ENCODE data around the gene NDE1.
"Not testable (repeated sequence)": the region's sequence is repeated elsewhere in the genome, so short reads cannot be mapped to it uniquely, and the experiment has no call there.

The NDE1 gene

GRCh38 chr16:15658149-15658548, 8.1 kb downstream of the NDE1 start:
- no peak overlapping the region for H3K9ac ChIP-seq (ENCODE audit: low read depth, low read length)
- H3K4me1 ChIP-seq (ENCODE audit: control insufficient read depth, insufficient read depth, low read length), result peaks cover 8% of the 10 kb centered on the region
- H3K9me3 ChIP-seq (replicated peaks; ENCODE audit: low read length), result no peaks in the 10 kb centered on the region
- H3K36me3 ChIP-seq (ENCODE audit: insufficient read depth, low read length), result peaks cover 19% of the 10 kb centered on the region
- H3K27me3 ChIP-seq (ENCODE audit: control insufficient read depth, insufficient read depth, low read length), result no peaks in the 10 kb centered on the region
- no peak overlapping the region for H3K4me2 ChIP-seq (ENCODE audit: low read length)
- H3K4me3 ChIP-seq (ENCODE audit: low read length), result no peak overlapping the region

- H3K9me3 ChIP-seq (replicated peaks; ENCODE audit: low read length), result no peaks in the 10 kb centered on the region
- H3K9ac ChIP-seq (ENCODE audit: low read depth, low read length), result no peak overlapping the region
- no peak overlapping the region for H3K4me3 ChIP-seq (ENCODE audit: low read length)
- H3K36me3 ChIP-seq (ENCODE audit: insufficient read depth, low read length), result peaks cover 19% of the 10 kb centered on the region
- H3K27me3 ChIP-seq (ENCODE audit: control insufficient read depth, insufficient read depth, low read length), result no peaks in the 10 kb centered on the region
- peaks cover 4% of the 10 kb centered on the region for H3K4me1 ChIP-seq (ENCODE audit: control insufficient read depth, insufficient read depth, low read length)
- H3K4me2 ChIP-seq (ENCODE audit: low read length), result no peak overlapping the region
These were observed 8.5 kb downstream of the NDE1 start for GRCh38 chr16:15658556-15658955.

DNA sequence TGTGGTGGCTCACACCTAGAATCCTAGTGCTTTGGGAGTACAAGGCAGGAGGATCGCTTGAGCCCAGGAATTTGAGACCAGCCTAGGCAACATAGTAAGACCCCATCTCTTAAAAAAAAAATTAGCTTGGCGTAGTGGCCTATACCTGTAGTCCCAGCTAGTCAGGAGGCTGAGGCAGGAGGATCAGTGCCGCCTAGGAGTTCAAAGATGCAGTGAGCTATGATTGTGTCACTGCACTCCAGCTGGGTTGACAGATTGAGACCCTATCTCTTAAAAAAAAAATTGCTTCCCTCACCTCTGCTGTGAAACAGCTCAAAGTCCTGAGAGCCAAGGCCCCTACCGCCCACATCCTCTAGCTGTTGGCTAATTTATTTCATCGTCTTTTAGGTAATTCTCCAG, 10.2 kb downstream of the NDE1 start:
- Histone ChIP-seq H3K9ac (ENCODE audit: low read depth, low read length) (no peak overlapping the region), H3K27me3 (ENCODE audit: control insufficient read depth, insufficient read depth, low read length) (no peaks in the 10 kb centered on the region), H3K4me3 (ENCODE audit: low read length) (no peak overlapping the region), H3K9me3 (replicated peaks; ENCODE audit: low read length) (no peaks in the 10 kb centered on the region), H3K36me3 (ENCODE audit: insufficient read depth, low read length) (peaks cover 20% of the 10 kb centered on the region), H3K4me2 (ENCODE audit: low read length) (no peak overlapping the region), H3K4me1 (ENCODE audit: control insufficient read depth, insufficient read depth, low read length) (no peaks in the 10 kb centered on the region)

DNA sequence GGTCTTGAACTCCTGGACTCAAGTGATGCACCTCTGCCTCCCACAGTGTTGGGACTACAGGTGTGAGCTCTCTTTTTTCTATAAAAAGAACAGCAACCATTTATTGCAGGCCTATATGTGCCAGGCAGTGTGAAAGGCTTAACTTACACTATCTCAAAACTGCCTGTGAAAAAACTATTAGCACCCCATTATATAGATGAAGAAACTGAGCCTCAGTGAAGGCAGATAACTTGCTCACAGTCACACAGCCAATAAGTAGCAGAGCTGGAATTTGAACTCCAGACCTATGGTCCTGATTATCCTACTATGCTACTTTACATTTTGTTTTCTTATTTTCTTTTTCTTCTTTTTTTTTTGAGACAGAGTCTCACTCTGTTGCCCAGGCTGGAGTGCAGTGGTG, 15.1 kb downstream of the NDE1 start:
- H3K27me3 ChIP-seq (ENCODE audit: control insufficient read depth, insufficient read depth, low read length), result no peaks in the 10 kb centered on the region
- peaks cover 4% of the 10 kb centered on the region for H3K4me1 ChIP-seq (ENCODE audit: control insufficient read depth, insufficient read depth, low read length)
- no peak overlapping the region for H3K4me3 ChIP-seq (ENCODE audit: low read length)
- H3K4me2 ChIP-seq (ENCODE audit: low read length), result no peak overlapping the region
- peaks cover 51% of the 10 kb centered on the region for H3K36me3 ChIP-seq (ENCODE audit: insufficient read depth, low read length)
- H3K9me3 ChIP-seq (replicated peaks; ENCODE audit: low read length), result no peaks in the 10 kb centered on the region
- H3K9ac ChIP-seq (ENCODE audit: low read depth, low read length), result no peak overlapping the region

DNA sequence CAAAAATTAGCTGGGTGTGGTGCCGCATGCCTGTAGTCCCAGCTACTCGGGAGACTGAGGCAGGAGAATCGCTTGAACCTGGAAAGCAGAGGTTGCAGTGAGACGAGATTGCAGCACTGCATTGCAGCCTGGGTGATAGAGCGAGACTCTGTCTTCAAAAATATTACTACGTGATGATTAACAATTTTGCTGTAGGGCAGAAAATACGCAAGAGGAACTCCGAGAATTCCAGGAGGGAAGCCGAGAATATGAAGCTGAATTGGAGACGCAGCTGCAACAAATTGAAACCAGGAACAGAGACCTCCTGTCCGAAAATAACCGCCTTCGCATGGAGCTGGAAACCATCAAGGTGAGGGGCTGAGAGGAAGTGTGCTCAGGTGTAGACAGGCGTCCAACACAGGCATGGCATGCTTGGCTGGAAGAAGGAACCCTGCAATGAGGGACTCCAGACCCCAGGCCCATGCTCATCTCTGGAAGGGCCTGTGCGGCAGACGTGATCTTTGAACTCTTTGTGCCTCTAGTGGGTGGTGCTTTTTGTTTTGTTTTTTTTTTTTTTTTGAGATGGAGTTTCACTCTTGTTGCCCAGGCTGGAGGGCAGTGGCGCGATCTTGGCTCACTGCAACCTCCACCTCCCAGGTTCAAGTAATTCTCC, 17.2 kb downstream of the NDE1 start:
- no peak overlapping the region for H3K9ac ChIP-seq (ENCODE audit: low read depth, low read length)
- peaks cover 9% of the 10 kb centered on the region for H3K4me1 ChIP-seq (ENCODE audit: control insufficient read depth, insufficient read depth, low read length)
- H3K27me3 ChIP-seq (ENCODE audit: control insufficient read depth, insufficient read depth, low read length), result no peaks in the 10 kb centered on the region
- H3K4me3 ChIP-seq (ENCODE audit: low read length), result no peak overlapping the region
- peaks cover 47% of the 10 kb centered on the region for H3K36me3 ChIP-seq (ENCODE audit: insufficient read depth, low read length)
- H3K4me2 ChIP-seq (ENCODE audit: low read length), result no peak overlapping the region
- no peaks in the 10 kb centered on the region for H3K9me3 ChIP-seq (replicated peaks; ENCODE audit: low read length)

DNA sequence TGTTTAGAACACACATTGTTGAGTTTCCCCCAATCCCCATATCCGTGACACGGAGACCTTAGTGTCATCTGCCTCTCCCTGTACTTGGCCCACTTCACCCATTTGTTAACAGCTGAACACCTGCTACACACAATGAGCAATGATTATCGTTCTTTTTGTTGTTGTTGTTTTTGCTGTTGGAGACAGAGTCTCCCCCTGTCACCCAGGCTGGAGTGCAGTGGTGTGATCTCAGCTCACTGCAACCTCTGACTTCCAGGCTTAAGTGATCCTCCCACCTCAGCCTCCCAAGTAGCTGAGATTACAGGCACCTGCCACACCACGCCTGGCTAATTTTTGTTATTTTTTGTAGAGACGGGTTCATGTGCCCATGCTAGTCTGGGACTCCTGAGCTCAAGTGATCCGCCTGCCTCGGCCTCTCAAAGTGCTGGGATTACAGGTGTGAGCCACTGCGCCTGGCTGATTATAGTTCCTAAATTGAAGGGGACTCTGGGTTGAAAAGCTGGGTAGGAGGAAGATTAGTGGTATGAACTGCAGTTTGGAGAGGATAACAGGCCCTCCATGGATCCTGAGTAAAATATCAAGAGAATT, 21.6 kb downstream of the NDE1 start:
- Histone ChIP-seq H3K4me2 (ENCODE audit: low read length) (no peak overlapping the region), H3K27me3 (ENCODE audit: control insufficient read depth, insufficient read depth, low read length) (no peaks in the 10 kb centered on the region), H3K36me3 (ENCODE audit: insufficient read depth, low read length) (peaks cover 42% of the 10 kb centered on the region), H3K9ac (ENCODE audit: low read depth, low read length) (no peak overlapping the region), H3K4me1 (ENCODE audit: control insufficient read depth, insufficient read depth, low read length) (peaks cover 24% of the 10 kb centered on the region), H3K9me3 (replicated peaks; ENCODE audit: low read length) (no peaks in the 10 kb centered on the region), H3K4me3 (ENCODE audit: low read length) (no peak overlapping the region)

GRCh38 chr16:15672127-15672513, 22.1 kb downstream of the NDE1 start:
- peak overlapping the region; percentile 31 for H3K4me3 ChIP-seq (ENCODE audit: low read length)

DNA sequence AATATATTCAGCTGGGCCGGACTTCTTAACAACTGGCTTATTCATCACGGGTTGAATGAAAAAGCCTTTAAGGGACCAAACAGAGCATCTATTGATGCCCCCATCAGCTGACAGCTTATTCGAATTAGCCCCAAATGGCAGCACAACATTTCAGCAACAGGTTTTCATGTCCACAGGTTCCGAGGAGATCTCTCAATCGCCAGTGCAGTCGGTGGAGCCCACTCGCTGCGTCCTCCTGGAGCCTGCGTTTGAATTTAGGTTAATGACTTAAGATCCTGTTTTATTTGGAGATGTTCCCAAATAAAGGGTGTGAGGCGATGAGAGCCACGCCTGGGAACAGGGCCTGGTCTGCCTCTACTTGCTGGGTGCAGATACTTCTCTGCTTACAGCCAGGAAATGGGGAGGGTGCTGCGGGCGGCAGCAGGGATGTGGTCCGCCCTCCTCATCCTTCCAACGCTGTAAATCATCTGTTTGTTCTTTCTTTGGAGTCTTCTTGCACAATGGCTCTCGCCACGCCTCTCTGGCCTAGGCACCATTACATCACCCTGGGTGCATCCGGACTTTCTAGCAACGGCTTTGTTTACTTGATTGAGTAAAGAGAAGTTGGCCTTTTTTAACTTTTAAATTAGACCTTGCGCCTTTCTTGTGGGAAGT, 22.6 kb downstream of the NDE1 start:
- H3K36me3 ChIP-seq (ENCODE audit: insufficient read depth, low read length), result peaks cover 42% of the 10 kb centered on the region
- no peaks in the 10 kb centered on the region for H3K9me3 ChIP-seq (replicated peaks; ENCODE audit: low read length)
- no peaks in the 10 kb centered on the region for H3K27me3 ChIP-seq (ENCODE audit: control insufficient read depth, insufficient read depth, low read length)
- H3K4me2 ChIP-seq (ENCODE audit: low read length), result peak overlapping the region; percentile 68
- peaks cover 24% of the 10 kb centered on the region for H3K4me1 ChIP-seq (ENCODE audit: control insufficient read depth, insufficient read depth, low read length)
- peak overlapping the region; percentile 66 for H3K9ac ChIP-seq (ENCODE audit: low read depth, low read length)
- H3K4me3 ChIP-seq (ENCODE audit: low read length), result peak overlapping the region; percentile 33

More at GRCh38 chr16:15672127-15672513, 22.1 kb downstream of the NDE1 start:
- Histone ChIP-seq H3K4me2 (ENCODE audit: low read length) (peak overlapping the region; percentile 68), H3K4me1 (ENCODE audit: control insufficient read depth, insufficient read depth, low read length) (peaks cover 24% of the 10 kb centered on the region), H3K36me3 (ENCODE audit: insufficient read depth, low read length) (peaks cover 42% of the 10 kb centered on the region), H3K9ac (ENCODE audit: low read depth, low read length) (peak overlapping the region; percentile 63)
- not testable (repeated sequence) for H3K9me3 ChIP-seq (replicated peaks; ENCODE audit: low read length); H3K27me3 ChIP-seq (ENCODE audit: control insufficient read depth, insufficient read depth, low read length)

- Histone ChIP-seq H3K4me2 (ENCODE audit: low read length) (no peak overlapping the region), H3K9ac (ENCODE audit: low read depth, low read length) (no peak overlapping the region), H3K4me1 (ENCODE audit: control insufficient read depth, insufficient read depth, low read length) (peaks cover 24% of the 10 kb centered on the region), H3K36me3 (ENCODE audit: insufficient read depth, low read length) (peaks cover 39% of the 10 kb centered on the region), H3K27me3 (ENCODE audit: control insufficient read depth, insufficient read depth, low read length) (no peaks in the 10 kb centered on the region), H3K4me3 (ENCODE audit: low read length) (no peak overlapping the region), H3K9me3 (replicated peaks; ENCODE audit: low read length) (no peaks in the 10 kb centered on the region)
These were observed 24.5 kb downstream of the NDE1 start for GRCh38 chr16:15674571-15674970.

GRCh38 chr16:15676506-15676905, 26.5 kb downstream of the NDE1 start:
- Histone ChIP-seq H3K4me1 (ENCODE audit: control insufficient read depth, insufficient read depth, low read length) (peaks cover 20% of the 10 kb centered on the region), H3K9me3 (replicated peaks; ENCODE audit: low read length) (no peaks in the 10 kb centered on the region), H3K4me2 (ENCODE audit: low read length) (no peak overlapping the region), H3K9ac (ENCODE audit: low read depth, low read length) (no peak overlapping the region), H3K4me3 (ENCODE audit: low read length) (no peak overlapping the region), H3K36me3 (ENCODE audit: insufficient read depth, low read length) (peaks cover 33% of the 10 kb centered on the region), H3K27me3 (ENCODE audit: control insufficient read depth, insufficient read depth, low read length) (no peaks in the 10 kb centered on the region)

- H3K9ac ChIP-seq (ENCODE audit: low read depth, low read length), result no peak overlapping the region
- H3K9me3 ChIP-seq (replicated peaks; ENCODE audit: low read length), result no peaks in the 10 kb centered on the region
- H3K4me1 ChIP-seq (ENCODE audit: control insufficient read depth, insufficient read depth, low read length), result peaks cover 21% of the 10 kb centered on the region
- no peak overlapping the region for H3K4me3 ChIP-seq (ENCODE audit: low read length)
- H3K27me3 ChIP-seq (ENCODE audit: control insufficient read depth, insufficient read depth, low read length), result no peaks in the 10 kb centered on the region
- no peak overlapping the region for H3K4me2 ChIP-seq (ENCODE audit: low read length)
- H3K36me3 ChIP-seq (ENCODE audit: insufficient read depth, low read length), result peaks cover 30% of the 10 kb centered on the region
These were observed 27.4 kb downstream of the NDE1 start for GRCh38 chr16:15677447-15677846.
